Activated naive CD8-positive, alpha-beta T cell (primary cell): Measurements from ENCODE around the gene ZNF697.

ENCODE experiments used
- H3K27ac Mint-ChIP-seq: one replicate; pipeline ENCODE4 v1.8.0; 2021; ENCODE audit warnings: mixed read lengths
- H3K27me3 Mint-ChIP-seq: one replicate; pipeline ENCODE4 v1.8.0; 2021; ENCODE audit warnings: mixed read lengths
- H3K36me3 Mint-ChIP-seq: one replicate; pipeline ENCODE4 v1.8.0; 2021; ENCODE audit warnings: mixed read lengths
- H3K4me1 Mint-ChIP-seq: one replicate; pipeline ENCODE4 v1.8.0; 2021; ENCODE audit warnings: low read depth, mixed read lengths
- H3K4me3 Mint-ChIP-seq: one replicate; pipeline ENCODE4 v1.8.0; 2021; ENCODE audit warnings: mild to moderate bottlenecking, mixed read lengths
- H3K9me3 Mint-ChIP-seq: one replicate; pipeline ENCODE4 v1.8.0; 2021; ENCODE audit warnings: low read depth, mixed read lengths

ZNF697 gene

DNA sequence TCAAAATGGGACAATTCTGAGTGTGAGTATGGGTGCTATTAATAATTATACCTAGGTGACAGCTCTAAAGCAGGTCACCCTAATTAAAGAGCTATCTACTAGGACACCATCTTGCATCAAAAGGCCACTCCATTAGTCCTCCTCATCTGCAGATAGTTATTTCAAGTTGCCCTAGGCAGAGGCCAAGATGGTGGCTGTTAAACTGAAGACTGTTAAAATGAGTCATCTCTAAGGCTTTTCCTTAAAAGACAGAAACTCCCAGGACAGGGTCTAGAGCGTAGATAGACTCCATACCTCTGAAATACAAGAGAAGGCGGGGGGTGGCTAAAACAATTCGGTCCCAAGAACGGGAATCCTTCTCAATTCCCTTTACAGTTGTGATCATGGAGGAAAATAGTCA lies 4.5 kb upstream of the ZNF697 start:
- Mint-ChIP-seq H3K9me3 (no peaks in the 10 kb centered on the region), H3K36me3 (no peaks in the 10 kb centered on the region), H3K4me3 (no peak overlapping the region), H3K4me1 (peaks cover 6% of the 10 kb centered on the region), H3K27ac (no peak overlapping the region), H3K27me3 (peaks cover 47% of the 10 kb centered on the region)

DNA sequence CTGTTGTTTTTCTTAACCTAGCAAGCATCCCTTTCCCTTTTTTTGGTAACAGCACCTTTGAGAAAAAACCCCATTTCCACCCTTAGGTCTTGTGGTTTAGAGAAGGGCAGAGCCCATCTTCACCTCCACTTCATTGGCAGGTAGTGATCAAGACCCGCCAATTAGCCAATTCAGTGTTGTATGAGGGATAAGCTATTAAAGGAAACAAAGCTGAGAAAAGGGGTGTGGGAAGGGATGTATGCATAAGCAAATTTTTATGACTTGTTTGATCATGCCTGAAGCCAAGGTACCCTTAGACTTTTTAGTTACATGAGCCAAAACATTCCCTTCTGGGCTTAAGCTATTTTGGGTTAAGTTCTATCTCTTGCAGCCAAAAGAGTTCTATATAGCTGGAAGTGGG lies 3.6 kb upstream of the ZNF697 start:
- H3K4me3 Mint-ChIP-seq = no peak overlapping the region
- peaks cover 11% of the 10 kb centered on the region for H3K4me1 Mint-ChIP-seq
- H3K27ac Mint-ChIP-seq = no peak overlapping the region
- H3K36me3 Mint-ChIP-seq = no peaks in the 10 kb centered on the region
- no peaks in the 10 kb centered on the region for H3K9me3 Mint-ChIP-seq
- H3K27me3 Mint-ChIP-seq = peaks cover 46% of the 10 kb centered on the region

DNA sequence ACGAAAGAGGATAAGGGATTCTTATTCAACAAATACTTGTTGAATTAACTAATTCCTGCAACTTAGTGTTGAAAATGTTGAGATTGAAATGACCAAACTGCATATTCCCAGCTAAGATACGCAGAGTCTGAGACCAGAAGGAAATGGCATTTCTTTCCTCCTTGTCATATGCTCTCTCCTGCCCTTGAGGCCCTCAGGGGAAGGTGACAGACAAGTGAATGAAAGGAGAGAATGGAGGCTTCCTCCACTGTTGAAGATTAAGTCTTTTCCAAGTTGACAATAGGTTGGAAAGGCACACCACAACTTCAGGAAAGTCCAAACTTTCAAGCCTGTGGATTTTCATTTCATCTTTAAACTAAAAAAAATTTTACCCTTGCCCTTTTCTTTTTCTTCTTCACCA lies 3.1 kb upstream of the ZNF697 start:
- peaks cover 48% of the 10 kb centered on the region for H3K27me3 Mint-ChIP-seq
- H3K4me3 Mint-ChIP-seq = no peak overlapping the region
- H3K4me1 Mint-ChIP-seq = peaks cover 16% of the 10 kb centered on the region
- no peaks in the 10 kb centered on the region for H3K9me3 Mint-ChIP-seq
- no peak overlapping the region for H3K27ac Mint-ChIP-seq
- H3K36me3 Mint-ChIP-seq = no peaks in the 10 kb centered on the region

DNA sequence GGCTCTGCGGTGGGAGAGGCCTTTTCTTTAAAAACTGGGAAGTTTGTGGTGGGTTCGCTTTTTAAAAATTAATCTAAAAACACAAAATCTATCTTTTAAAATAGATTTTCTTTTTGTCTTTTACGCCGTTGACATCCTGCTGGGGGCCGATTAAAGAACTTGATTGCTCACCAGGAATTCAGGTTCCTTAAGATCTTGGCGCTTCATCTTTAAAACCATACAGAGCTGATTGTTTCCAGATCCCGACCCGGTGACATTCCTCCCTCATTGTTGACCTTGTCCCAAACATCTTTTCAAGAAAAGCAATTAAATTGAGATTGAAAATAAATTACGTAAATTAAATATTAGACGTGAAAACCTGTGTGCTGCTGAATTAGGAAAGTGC lies 546 bp upstream of the ZNF697 start:
- H3K36me3 Mint-ChIP-seq = no peaks in the 10 kb centered on the region

DNA sequence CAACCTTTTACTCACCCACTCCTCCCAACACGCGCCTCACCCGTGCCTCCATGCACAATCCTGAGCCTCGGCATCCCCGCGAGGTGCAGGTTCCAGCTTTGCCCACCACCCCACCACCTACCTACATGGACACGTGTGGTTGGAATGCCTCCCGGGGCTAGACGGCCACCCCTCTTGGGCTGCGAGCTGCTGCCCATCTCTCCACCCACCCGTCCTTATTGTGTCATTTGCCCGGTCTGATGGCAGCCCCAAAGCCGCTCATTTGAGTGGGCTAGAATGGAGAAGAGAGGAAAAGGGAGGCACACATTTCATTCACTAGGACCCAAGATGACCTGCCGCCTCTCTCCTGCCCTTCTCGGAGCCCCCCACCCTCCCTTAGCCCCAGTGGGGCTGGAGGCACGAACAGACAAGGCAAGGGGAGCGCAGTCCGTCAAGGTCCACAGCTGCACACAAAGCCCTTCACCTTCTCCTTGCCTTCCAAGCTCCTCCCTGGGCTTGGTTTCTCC lies 785 bp downstream of the ZNF697 start:
- H3K27ac Mint-ChIP-seq = no peak overlapping the region
- H3K9me3 Mint-ChIP-seq = no peaks in the 10 kb centered on the region
- peaks cover 25% of the 10 kb centered on the region for H3K4me1 Mint-ChIP-seq
- peaks cover 45% of the 10 kb centered on the region for H3K27me3 Mint-ChIP-seq
- peak overlapping the region; percentile 79 for H3K4me3 Mint-ChIP-seq
- no peaks in the 10 kb centered on the region for H3K36me3 Mint-ChIP-seq

More for the DNA sequence above, 546 bp upstream of the ZNF697 start:
- Mint-ChIP-seq H3K27ac (no peak overlapping the region), H3K4me1 (peaks cover 25% of the 10 kb centered on the region), H3K4me3 (peak overlapping the region; percentile 73), H3K27me3 (peaks cover 45% of the 10 kb centered on the region), H3K9me3 (no peaks in the 10 kb centered on the region)

DNA sequence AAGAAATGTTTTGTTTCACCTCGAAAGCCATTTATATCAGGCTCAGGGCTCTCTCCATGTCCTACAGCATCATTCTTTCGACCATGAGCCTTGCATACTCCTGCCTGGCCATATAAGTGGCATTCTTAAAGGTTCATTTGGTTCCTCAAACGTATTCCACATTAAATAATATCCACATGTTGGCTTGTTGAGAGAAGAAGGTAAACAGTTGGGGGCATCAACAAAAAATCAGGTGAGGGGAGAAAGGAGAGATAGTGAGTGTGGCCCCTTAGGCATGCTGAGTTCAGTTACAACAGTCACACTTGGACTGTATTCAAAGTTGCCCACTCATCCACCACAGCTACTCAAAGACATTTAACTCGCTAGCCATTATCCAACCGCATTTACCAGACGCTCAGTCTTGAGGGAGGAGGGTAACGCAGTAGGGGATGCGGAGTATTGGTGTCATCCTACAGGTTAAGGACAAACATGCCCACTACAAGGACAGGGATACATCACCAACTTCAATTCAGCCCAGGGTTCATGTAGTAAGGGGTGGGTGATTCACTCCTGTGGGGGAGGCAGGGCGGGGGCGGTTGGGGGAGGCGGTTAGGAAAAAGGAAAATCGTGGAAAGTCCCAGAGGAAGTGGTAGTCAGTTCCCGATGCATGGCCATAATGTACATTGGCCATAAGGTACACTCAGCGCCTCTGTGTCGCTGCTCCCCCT lies 1.4 kb downstream of the ZNF697 start:
- Mint-ChIP-seq H3K4me3 (peak overlapping the region; percentile 79), H3K27me3 (peaks cover 49% of the 10 kb centered on the region), H3K27ac (no peak overlapping the region), H3K36me3 (no peaks in the 10 kb centered on the region), H3K9me3 (no peaks in the 10 kb centered on the region), H3K4me1 (peaks cover 25% of the 10 kb centered on the region)

DNA sequence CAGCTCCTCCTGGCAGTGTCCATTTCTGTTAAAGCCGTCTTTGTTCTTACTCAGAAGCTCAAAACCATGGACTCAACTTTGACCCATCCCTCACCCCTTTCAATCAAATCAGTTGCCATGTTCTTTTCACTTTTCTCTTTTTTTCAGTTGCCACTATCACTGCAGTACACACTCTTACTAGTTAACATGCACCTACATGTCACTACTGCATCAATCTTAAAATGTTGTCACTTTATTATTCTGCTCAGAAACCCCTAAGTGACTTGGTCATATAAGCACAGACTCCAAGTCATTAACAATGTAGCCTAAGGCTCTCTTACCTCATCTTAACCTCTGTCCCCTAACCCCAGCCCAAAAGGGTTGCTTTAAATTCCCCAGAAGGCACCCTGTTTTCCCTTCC lies 9.0 kb downstream of the ZNF697 start:
- Mint-ChIP-seq H3K27ac (no peak overlapping the region), H3K9me3 (no peaks in the 10 kb centered on the region)

DNA sequence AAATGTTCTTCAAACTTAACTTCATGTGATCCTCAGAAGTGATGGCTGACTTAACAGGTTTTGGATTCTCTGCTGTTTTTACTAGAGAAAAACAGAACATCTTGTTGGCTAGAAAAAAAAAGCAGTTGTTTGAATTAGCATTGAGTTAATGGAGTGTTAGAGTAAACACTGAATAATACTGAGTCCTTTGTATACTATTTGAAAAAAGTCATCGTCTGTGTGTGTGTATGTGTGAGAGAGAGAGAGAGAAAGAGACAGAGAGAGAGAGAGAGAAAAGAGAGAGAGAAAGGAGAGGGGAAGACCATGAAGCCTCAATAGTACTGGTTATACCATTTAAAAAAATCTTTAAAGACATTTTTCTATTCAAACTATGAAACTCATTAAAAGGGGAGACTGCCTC lies 10.4 kb downstream of the ZNF697 start:
- Mint-ChIP-seq H3K9me3 (no peaks in the 10 kb centered on the region), H3K27ac (no peak overlapping the region), H3K4me3 (no peak overlapping the region), H3K4me1 (no peaks in the 10 kb centered on the region), H3K36me3 (no peaks in the 10 kb centered on the region), H3K27me3 (peaks cover 29% of the 10 kb centered on the region)

More for the DNA sequence above, 9.0 kb downstream of the ZNF697 start:
- Mint-ChIP-seq H3K4me1 (no peaks in the 10 kb centered on the region), H3K4me3 (no peak overlapping the region), H3K27me3 (peaks cover 32% of the 10 kb centered on the region), H3K36me3 (no peaks in the 10 kb centered on the region)

DNA sequence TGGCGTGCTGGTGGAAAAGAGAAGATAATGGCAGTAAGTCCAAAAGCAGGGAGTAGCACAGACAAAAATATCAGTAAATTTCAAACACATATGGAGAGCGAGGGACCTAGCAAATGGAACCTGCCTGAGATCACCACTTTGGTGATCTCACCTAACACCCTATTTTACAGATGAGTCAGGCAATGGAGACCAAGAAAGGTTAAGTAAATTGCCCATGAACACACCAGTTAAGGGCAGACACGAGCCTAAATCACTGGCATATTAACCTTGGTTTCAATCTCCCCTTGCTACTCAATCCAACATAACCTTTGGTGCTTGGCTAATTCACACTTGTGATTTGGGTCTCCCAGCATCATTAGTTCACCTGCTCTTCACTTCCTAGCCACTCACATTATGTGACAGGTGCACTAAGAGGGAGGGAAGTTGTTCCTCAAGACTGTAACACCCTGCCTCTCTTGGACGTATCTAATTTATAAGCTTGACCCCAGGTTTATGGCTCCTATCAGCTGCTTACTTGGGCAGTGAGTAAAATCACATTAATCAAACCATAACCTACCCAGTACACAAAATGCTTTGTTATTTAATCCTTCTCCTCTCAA lies 11.5 kb downstream of the ZNF697 start:
- Mint-ChIP-seq H3K4me3 (no peak overlapping the region), H3K27me3 (peaks cover 31% of the 10 kb centered on the region), H3K9me3 (no peaks in the 10 kb centered on the region), H3K4me1 (no peaks in the 10 kb centered on the region), H3K36me3 (no peaks in the 10 kb centered on the region), H3K27ac (no peak overlapping the region)

DNA sequence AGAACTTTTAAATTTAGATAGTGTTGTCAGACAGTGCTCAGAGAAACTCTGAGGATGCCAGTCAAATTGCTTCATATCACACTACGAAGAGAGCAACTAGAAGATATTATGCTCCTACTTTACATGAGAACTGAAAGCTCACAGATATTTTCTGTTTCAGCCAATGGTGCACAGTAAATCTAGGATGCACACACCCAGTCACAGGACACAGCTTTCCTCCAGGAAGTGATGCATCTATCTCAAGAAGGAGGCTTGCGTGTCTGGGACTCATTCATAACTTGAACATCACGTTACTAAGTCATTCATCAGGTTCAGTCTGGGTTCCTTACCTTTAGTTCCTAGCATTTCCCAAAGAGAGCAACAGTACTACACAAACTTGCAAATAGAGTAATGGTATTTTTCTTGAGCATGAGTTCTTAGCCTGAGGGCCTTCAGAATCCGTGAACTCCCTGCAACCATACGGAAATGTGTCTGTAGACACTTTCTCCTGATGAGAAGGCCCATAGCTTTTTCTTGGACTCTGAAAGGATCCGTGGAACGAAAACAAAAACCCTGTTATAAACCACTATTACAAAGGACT lies 12.2 kb downstream of the ZNF697 start:
- Mint-ChIP-seq H3K27me3 (peaks cover 31% of the 10 kb centered on the region), H3K4me1 (no peaks in the 10 kb centered on the region), H3K9me3 (no peaks in the 10 kb centered on the region), H3K36me3 (no peaks in the 10 kb centered on the region), H3K4me3 (no peak overlapping the region), H3K27ac (no peak overlapping the region)

DNA sequence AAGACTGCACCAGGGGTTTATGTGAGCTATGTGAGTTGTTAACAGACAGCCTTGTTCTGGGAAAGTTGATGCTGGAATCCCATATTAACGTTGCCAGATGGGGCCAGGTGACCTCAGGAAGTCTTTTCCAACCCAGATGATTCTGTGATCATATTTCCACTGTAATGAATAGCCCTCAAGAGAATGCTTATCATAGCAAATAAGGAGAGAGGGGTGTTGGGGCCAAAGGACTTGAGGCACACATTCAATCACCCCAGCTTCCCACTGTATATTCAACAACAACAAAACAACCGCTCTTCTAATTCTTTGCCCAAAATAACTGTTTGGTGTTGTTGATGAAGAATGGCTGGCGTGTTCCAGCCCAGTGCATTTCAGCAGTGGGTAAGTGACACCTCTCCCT lies 14.1 kb downstream of the ZNF697 start:
- no peaks in the 10 kb centered on the region for H3K9me3 Mint-ChIP-seq
- no peak overlapping the region for H3K4me3 Mint-ChIP-seq
- no peaks in the 10 kb centered on the region for H3K36me3 Mint-ChIP-seq
- H3K4me1 Mint-ChIP-seq = no peaks in the 10 kb centered on the region
- no peak overlapping the region for H3K27ac Mint-ChIP-seq
- peaks cover 30% of the 10 kb centered on the region for H3K27me3 Mint-ChIP-seq

DNA sequence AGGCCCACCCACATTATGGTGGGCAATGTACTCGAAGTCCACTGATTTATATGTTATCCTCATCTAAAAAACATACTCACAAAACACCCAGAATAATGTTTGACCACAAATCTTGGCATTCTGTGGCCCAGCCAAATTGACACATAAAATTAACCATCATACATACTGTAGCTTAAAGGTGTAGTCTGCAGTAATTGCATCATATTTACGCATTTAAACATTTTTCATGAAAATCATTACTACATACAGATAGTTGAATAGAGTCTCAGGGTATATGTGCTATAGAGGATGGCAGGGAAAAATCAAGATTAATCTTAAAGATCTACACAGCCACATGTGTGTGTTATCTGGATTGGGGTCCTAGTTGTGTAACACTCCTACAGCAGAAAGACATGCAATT lies 14.5 kb downstream of the ZNF697 start:
- Mint-ChIP-seq H3K4me1 (no peaks in the 10 kb centered on the region), H3K27ac (no peak overlapping the region), H3K27me3 (peaks cover 31% of the 10 kb centered on the region), H3K4me3 (no peak overlapping the region), H3K36me3 (no peaks in the 10 kb centered on the region), H3K9me3 (no peaks in the 10 kb centered on the region)

DNA sequence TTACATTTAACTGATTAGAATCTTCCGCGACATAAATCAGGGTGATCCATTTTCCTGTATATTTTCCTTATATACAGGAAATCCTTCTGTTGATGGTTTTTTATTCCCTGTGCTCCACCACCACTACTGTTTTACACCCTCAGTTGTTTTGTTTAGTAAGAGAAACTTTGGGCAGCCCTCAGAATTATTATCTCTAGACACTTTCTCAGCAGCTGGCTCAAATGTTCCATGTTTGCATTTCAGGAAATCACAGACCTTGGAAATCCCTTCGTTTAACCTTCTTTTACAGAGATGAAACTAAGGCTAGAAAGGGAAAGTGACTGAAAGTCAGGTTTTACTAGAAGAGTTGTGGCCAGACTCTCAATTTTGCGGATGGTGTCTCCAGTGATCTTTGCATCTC lies 15.2 kb downstream of the ZNF697 start:
- Mint-ChIP-seq H3K4me1 (no peaks in the 10 kb centered on the region), H3K9me3 (no peaks in the 10 kb centered on the region), H3K27me3 (peaks cover 34% of the 10 kb centered on the region), H3K4me3 (no peak overlapping the region), H3K27ac (no peak overlapping the region), H3K36me3 (no peaks in the 10 kb centered on the region)

DNA sequence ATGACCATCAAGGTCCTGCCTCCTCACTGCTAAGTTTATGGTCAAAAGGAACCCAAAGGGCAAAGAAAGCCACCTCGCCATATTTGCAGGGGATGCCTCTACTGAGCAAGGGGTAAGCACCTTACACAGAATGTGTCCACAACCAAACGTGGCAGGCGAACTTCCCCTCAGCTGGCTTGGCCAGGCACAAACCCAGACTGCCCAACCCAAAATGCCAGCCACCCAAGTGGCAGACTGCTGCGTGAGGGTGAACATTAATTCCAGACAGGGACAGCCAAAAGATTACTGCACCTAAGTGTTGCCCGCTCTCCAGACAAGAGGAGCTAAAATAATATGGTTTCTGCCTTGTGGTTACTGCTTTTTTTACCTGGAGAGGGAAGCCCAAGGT lies 16.0 kb downstream of the ZNF697 start:
- no peaks in the 10 kb centered on the region for H3K36me3 Mint-ChIP-seq
- no peaks in the 10 kb centered on the region for H3K9me3 Mint-ChIP-seq
- H3K27me3 Mint-ChIP-seq = peaks cover 34% of the 10 kb centered on the region
- H3K4me3 Mint-ChIP-seq = no peak overlapping the region
- no peak overlapping the region for H3K27ac Mint-ChIP-seq
- H3K4me1 Mint-ChIP-seq = no peaks in the 10 kb centered on the region

DNA sequence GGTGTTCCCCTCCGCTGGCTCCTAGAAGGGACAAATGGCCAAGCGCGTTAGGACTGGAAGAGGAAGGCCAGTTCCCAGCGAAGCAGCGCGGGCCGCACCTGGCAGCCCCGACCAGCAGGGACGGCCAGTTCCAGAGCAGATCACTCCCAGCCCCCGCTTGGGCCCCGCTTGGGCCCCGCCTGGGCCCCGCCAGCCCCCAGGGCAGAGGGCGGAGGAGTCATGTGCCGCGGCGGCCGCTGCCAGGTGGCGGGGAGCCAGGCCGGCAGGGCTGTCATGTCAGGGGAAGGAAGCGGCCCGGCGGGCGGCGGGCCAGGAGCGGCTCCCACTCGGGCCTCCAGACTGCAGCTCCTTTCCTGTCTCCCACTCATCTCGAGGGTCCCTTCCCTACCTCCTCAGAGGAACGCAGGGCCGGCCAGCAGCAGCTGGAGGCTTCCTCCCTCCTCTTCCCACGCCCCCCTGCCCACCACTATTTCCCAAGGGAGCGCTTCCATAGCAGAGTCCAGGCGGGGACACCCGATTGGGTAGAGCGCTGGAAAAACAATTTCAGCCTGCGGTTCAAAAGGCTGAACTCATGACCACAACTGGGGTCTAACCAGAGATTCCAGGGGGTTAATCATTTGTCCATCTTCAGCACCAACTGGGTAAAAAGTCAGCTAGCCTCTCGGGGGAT lies 16.5 kb downstream of the ZNF697 start:
- Mint-ChIP-seq H3K4me3 (no peak overlapping the region), H3K27ac (no peak overlapping the region), H3K27me3 (peaks cover 34% of the 10 kb centered on the region), H3K9me3 (no peaks in the 10 kb centered on the region), H3K4me1 (no peaks in the 10 kb centered on the region), H3K36me3 (no peaks in the 10 kb centered on the region)
